NOMO-1 treated with dmso at 0.1 percent for 144 hours (cell line): Measurements from ENCODE around the gene CXCR5.
"Not testable (repeated sequence)": the region's sequence is repeated elsewhere in the genome, so short reads cannot be mapped to it uniquely, and the experiment has no call there.

Experiments used
- DNase-seq: peaks from one replicate; lab custom pipeline; 2025; ENCODE audit not compliant: unreplicated experiment; lab: John Stamatoyannopoulos, UW

CXCR5 gene

DNA sequence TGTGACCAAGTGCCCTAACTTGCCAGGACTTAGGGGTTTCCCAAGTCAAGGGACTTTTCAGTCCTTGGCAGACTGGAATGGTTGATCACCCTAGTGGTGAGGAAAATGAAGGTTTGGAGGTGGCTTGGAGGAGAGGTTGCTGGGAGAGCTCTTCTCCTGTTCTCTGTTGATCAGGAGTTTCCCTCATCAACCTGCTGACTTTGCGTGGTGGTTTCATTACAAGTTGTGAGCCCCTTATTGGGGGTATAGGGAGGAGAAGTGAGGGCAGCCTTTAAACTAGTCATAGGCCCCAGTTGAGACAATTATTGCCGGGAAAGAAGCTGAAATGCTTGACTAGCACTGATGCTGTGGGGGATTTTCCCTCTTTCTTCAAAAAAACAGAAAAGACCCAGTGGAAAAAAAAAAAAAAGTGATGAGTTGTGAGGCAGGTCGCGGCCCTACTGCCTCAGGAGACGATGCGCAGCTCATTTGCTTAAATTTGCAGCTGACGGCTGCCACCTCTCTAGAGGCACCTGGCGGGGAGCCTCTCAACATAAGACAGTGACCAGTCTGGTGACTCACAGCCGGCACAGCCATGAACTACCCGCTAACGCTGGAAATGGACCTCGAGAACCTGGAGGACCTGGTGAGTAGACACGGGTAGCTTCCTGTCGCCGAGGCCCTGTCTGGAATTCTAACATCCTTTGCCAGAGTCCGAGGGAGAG lies at the start of gene CXCR5:
CXCR5 (plus strand) TSS at position 525 of the 704 bp plus-strand sequence; CDS start at position 575, 50 bp downstream.
- DNase-seq: no peak

DNA sequence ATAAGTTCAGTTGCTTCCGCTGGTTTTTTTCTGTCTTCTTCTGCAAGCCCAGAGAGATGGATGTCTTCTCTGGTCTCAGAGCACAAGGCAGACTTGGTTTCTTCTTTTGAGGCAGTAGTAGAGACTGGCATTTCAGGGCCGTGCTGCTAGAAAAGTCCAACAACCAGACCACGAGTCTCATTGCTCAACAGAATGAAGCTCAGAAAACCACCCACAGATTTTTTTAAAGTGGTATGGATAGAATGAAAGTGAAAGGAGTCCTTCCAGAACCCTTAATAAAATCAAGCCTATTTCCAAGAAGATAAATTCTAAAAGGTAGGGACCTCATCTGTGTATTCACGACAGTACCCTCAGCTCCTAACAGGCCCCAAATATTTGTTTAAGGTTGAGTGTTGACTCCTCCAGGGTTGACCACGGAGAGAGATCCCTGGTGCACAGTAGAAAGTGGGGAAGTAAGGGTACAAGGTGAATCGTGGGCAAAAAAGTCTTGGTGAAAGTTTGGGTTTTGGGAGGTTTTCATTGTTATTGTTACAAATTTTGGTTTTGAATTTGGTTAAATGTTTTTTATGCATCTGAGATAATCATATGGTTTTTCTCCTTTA lies 49.2 kb upstream of the CXCR5 start:
- DNase-seq: peak; percentile 65

GRCh38 chr11:118837868-118838267 lies 45.8 kb upstream of the CXCR5 start:
- no peak for DNase-seq

DNA sequence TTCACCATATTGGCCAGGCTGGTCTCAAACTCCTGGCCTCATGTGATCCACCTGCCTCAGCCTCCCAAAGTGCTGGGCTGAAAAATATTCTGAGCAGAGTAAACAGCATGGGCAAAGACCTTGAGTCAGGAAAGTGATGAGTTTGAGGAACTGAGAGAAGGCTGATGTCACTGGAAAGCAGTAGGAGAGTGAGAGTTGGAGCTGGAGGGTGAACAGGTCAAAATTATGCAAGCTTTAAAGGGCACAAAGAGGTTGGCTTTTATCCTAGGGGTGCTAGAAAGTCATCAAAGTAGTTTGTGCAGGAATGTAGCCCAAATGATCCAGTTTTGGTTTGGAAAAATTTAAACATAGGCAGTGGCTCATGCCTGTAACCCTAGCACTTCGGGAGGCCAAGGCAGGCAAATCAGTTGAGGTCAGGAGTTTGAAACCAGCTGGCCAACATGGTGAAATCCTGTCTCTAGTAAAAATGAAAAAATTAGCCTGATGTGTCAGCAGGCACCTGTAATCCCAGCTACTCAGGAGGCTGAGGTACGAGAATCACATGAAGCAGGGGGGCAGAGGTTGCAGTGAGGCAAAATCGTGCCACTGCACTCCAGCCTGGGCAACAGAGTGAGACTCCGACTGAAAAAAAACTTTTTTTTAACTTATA lies 44.7 kb upstream of the CXCR5 start:
- DNase-seq: peak; percentile 62

DNA sequence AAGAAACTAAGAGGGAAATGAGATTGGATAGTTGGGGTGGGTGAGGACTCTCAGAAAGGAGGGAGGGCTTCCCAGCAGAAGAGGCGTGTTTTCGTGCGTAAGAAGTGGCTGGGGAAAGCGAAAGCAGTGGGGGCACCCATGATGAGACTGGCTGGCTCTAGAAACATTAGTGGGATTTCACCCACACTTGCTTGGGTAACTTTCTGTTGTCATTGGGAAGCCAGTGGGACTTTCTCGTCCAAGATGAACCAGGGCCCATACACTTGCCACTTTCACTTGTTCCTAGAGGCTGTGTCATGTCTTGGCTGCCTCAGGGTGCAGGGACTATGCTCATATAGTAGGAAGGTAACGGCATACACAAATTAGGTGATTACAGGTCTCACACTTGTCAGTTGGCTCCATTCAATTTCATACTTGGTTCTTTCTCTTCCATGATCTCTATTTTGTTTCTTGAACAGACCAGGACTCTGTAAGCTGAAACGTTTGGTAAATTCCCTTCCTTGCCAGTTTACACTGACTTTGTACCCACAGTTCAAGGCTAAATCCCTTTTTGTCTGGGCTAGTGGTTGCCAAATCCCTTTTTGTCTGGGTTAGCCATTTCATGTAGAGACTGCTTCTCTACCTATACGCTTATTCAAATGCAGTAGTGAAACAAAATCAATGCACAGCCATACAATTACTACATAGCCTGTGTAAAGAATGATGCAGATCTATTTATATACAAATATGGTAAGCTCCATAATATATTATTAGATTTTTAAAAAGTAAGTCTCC lies 42.0 kb upstream of the CXCR5 start:
- DNase-seq: no peak

DNA sequence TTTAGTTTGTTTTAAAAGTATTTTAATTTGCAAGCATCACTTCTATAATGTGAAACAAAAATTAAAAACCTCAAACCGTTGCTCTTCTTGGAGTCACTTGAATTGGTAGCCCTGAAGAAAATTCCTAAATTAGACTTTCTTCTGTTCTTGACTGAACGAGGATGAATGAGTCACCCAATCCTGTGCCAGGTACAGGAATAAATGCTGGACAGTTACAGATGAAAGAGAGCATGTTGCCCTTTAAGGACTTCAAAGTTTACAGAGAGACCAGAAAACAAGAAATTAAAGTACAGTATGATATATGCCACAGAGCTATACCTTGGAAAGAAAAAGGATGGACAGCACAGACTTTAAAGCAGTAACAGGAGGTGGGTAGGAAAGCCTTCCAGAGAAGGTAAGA lies 41.3 kb upstream of the CXCR5 start:
- DNase-seq: no peak

GRCh38 chr11:118842843-118843242 lies 40.8 kb upstream of the CXCR5 start:
- not testable (repeated sequence) for DNase-seq

DNA sequence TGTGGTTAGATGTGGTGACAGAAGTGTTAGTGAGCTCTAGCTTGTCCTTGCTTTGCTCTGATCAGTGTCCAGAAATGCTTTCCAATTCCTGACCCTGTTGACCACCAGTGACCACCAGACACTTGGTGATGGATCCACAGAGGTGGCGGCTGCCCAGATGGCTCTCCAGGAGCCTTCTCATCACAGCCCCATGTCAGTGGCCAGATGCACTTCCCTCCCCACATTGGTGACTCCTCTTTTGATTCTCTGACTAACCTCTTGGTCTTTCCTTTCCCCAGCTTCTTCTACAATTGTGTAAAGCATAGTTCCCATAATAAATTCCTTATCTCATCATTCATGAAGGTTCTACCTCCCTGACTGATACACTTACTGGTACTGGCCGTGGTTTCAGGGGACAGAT lies 40.1 kb upstream of the CXCR5 start:
- DNase-seq: no peak

- DNase-seq: no peak
Measured at GRCh38 chr11:118845369-118845768, 38.3 kb upstream of the CXCR5 start.

- no peak for DNase-seq
Measured at GRCh38 chr11:118846181-118846935, 37.3 kb upstream of the CXCR5 start.

- DNase-seq: no peak
Measured at GRCh38 chr11:118849825-118850224, 33.9 kb upstream of the CXCR5 start.

DNA sequence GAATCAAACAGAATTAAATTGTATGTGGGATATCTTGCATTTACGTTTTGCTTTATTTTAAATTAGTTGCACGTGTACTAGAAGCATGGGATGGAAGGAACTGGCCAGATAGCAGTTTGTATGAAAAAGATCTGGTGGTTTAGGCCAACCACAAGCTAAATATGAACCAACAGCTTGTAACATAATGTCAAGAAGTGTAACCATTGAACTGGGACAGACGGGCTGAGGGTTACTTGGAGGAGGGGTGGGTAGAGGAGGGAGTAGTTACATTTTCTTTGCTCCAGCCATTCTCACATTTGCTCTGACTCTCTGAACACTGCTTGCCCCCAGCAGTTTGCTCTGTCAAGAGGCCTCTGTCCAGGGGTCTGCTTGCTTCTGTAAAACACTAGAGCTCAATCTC lies 31.7 kb upstream of the CXCR5 start:
- DNase-seq: no peak

GRCh38 chr11:118853678-118854077 lies 30.0 kb upstream of the CXCR5 start:
- DNase-seq: no peak

- DNase-seq: no peak
Measured at GRCh38 chr11:118856314-118856713, 27.4 kb upstream of the CXCR5 start.

DNA sequence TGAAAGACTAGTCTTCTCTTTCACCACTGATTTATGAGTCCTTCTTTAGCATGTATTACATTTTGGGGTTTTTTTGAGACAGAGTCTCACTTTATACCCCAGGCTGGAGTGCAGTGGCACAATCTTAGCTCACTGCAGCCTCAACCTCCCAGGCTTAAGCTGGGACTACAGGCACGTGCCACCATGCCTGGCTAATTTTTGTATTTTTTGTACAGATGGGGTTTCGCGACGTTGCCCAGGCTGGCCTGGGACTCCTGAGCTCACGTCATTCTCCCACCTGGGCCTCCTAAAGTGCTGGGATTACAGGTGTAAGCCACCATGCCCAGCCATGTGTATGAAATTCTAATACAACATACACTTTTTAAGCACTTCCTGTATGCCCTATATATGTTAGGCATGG lies 26.3 kb upstream of the CXCR5 start:
- DNase-seq: no peak

- DNase-seq: no peak
Measured at GRCh38 chr11:118859973-118860372, 23.7 kb upstream of the CXCR5 start.

GRCh38 chr11:118868659-118869058 lies 15.0 kb upstream of the CXCR5 start:
- no peak for DNase-seq

GRCh38 chr11:118870396-118871343 lies 13.0 kb upstream of the CXCR5 start:
- peak; percentile 62 for DNase-seq

DNA sequence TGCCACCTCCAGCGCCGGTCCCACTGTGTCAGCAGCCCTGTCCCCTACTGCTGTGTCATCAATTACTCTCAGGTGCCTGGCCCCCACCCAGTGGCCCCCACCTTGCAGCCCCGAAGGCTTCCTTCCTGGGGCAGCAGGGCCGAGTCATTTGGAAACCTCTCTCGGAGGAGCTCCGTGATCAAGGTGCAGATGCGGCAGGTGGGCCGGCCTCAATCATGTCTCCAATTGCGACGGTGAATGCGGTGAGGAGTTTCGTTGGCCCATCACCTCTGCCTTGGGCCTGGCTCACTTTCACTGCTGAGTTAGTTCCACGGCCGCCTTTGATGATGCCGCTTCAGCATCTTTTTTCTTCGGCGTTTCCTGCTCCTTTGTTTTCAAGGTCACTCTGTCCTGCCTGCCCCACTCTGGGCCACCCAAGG lies 11.3 kb upstream of the CXCR5 start:
- DNase-seq: no peak

DNA sequence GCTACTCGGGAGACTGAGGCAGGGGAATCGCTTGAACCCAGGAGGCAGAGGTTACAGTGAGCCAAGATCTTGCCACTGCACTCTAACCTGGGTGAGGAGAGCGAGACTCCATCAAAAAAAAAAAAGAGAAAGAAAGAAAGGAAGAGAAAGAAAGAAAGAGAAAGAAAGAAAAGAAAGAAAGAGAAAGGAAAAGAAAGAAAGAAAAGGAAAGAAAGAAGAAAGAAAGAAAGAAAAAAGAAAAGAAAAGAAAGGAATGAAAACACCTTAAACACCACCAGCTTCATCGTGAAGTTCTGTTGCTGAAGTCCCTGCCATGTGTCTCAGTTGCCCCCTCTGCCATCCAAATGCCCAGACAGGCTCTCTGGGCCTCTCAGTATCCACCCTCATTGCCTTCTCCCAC lies 9.9 kb upstream of the CXCR5 start:
- no peak for DNase-seq
